ENCODE measurements around the gene KLLN. TPM values are rescaled to one million over a fixed set of nuclear protein-coding genes. Genes with fewer than 3 reads are reported as not detected.

Gene KLLN
- total and polyA plus RNA-seq, 2 of the 8 experiments (the other 6 are each of a cell fraction or from before 2014, with no cell fraction given) = 0.24 to 0.73 TPM

DNA sequence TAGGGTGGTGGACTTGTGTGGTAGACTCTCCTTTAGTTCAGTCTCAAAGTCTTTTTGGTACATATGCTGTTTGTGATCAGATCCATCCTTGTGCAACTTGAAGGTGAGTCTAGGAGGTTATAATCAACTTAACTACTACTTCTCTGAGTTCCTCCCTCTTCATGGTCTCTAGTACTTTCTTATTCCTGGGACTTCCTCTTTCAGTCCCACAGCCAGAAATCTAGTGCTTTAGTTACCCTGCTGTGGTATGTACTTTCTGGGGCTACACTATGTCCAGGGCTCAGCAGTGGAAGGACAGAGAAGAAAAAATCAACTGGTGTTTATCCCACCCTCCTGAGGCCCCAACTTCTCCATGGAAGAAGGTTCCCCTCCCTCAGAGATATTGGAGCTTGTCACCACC lies 25.9 kb downstream of the KLLN start:
- FAIRE-seq = no peak
- TF ChIP-seq ZNF274 (IDR thresholded peaks at IDR 0.05; ENCODE audit: borderline replicate concordance, extremely low read depth, low read length) (no peak), SIN3A (conservative IDR thresholded peaks at IDR 0.05 in 1 of 2, IDR thresholded peaks at IDR 0.05 in 1 of 2; ENCODE audit: low read depth in 1 of 2, low read length in 2 of 2) (no peak), CHD1 (IDR thresholded peaks at IDR 0.05; ENCODE audit: low read depth, low read length) (no peak), KDM1A (IDR thresholded peaks at IDR 0.05; ENCODE audit: borderline replicate concordance, low read length) (no peak), RFX5 (IDR thresholded peaks at IDR 0.05; ENCODE audit: borderline replicate concordance, low read depth, low read length) (no peak), BRCA1 (IDR thresholded peaks at IDR 0.05; ENCODE audit: low read depth, low read length) (no peak), CHD2 (IDR thresholded peaks at IDR 0.05; ENCODE audit: low read length) (no peak), SIRT6 (IDR thresholded peaks at IDR 0.05; ENCODE audit: low read length) (no peak), EP300 (IDR thresholded peaks at IDR 0.05; ENCODE audit: borderline replicate concordance in 1 of 2, low read depth in 2 of 2, low read length in 2 of 2) (no peak), SP4 (IDR thresholded peaks at IDR 0.05; ENCODE audit: low read length) (no peak), GABPA (IDR thresholded peaks at IDR 0.05; ENCODE audit: borderline replicate concordance, insufficient read depth, low read length) (no peak)
- TF ChIP-seq, protein P1, sequence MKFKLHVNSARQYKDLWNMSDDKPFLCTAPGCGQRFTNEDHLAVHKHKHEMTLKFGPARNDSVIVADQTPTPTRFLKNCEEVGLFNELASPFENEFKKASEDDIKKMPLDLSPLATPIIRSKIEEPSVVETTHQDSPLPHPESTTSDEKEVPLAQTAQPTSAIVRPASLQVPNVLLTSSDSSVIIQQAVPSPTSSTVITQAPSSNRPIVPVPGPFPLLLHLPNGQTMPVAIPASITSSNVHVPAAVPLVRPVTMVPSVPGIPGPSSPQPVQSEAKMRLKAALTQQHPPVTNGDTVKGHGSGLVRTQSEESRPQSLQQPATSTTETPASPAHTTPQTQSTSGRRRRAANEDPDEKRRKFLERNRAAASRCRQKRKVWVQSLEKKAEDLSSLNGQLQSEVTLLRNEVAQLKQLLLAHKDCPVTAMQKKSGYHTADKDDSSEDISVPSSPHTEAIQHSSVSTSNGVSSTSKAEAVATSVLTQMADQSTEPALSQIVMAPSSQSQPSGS (IDR thresholded peaks at IDR 0.05; ENCODE audit: low read length) = no peak
- TF ChIP-seq, protein P2, sequence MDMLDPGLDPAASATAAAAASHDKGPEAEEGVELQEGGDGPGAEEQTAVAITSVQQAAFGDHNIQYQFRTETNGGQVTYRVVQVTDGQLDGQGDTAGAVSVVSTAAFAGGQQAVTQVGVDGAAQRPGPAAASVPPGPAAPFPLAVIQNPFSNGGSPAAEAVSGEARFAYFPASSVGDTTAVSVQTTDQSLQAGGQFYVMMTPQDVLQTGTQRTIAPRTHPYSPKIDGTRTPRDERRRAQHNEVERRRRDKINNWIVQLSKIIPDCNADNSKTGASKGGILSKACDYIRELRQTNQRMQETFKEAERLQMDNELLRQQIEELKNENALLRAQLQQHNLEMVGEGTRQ (IDR thresholded peaks at IDR 0.05; ENCODE audit: low read length) = no peak

More for the DNA sequence above, 25.9 kb downstream of the KLLN start:
- H4K8ac ChIP-seq (ENCODE audit: extremely low read depth, insufficient read depth, low read length) = no peak overlapping the region
- H4K5ac ChIP-seq (ENCODE audit: insufficient read length, low read depth, low read length) = no peak overlapping the region
- no peaks in the 10 kb centered on the region for H3K27me3 ChIP-seq (replicated peaks in 1 of 4; ENCODE audit: control insufficient read depth in 3 of 4, extremely low read depth in 1 of 4, insufficient read depth in 3 of 4, low read length in 3 of 4)
- H3K79me1 ChIP-seq (ENCODE audit: low read depth, low read length) = no peaks in the 10 kb centered on the region
- no peaks in the 10 kb centered on the region for H4K20me1 ChIP-seq (replicated peaks in 1 of 2; ENCODE audit: control insufficient read depth in 1 of 2, insufficient read depth in 2 of 2, low read length in 2 of 2)
- H2AFZ ChIP-seq (ENCODE audit: low read length) = no peak overlapping the region
- H3K4me2 ChIP-seq (ENCODE audit: insufficient read depth in 1 of 2, low read depth in 2 of 2, low read length in 2 of 2) = no peak overlapping the region
- no peak for DNase-seq (ENCODE audit: low read depth in 1 of 2, low spot score in 2 of 2)
- no peak overlapping the region for H3K56ac ChIP-seq (replicated peaks; ENCODE audit: insufficient read length, low read depth, low read length)
- no peak overlapping the region for H4K91ac ChIP-seq (replicated peaks; ENCODE audit: insufficient read length, low read length)
- H2BK120ac ChIP-seq (replicated peaks; ENCODE audit: low read depth, low read length) = no peak overlapping the region
- H3K14ac ChIP-seq (ENCODE audit: insufficient read length) = no peak overlapping the region
- no peak overlapping the region for H2BK15ac ChIP-seq (ENCODE audit: low read length)
- H3K36me3 ChIP-seq (ENCODE audit: control insufficient read depth in 2 of 4, insufficient read depth in 4 of 4, low read length in 3 of 4) = no peaks in the 10 kb centered on the region
- ChIA-PET POLR2A (ENCODE audit: partially characterized antibody) (no interaction called here), CTCF (ENCODE audit: partially characterized antibody) (no interaction called here)
- H3K23me2 ChIP-seq (ENCODE audit: low read depth, low read length) = no peaks in the 10 kb centered on the region
- H3K23ac ChIP-seq (ENCODE audit: insufficient read length) = no peak overlapping the region
- no peak overlapping the region for H2BK12ac ChIP-seq (ENCODE audit: low read depth, low read length)
- H3K4me3 ChIP-seq (ENCODE audit: extremely low read depth in 1 of 4, insufficient read depth in 2 of 4, low read depth in 3 of 4, low read length in 4 of 4) = no peak overlapping the region
- H3K18ac ChIP-seq (ENCODE audit: extremely low read depth, low read length) = no peak overlapping the region
- no peaks in the 10 kb centered on the region for H3K4me1 ChIP-seq (replicated peaks in 1 of 4; ENCODE audit: control insufficient read depth in 3 of 4, insufficient read depth in 4 of 4, low read length in 3 of 4)
- no peak overlapping the region for H3K27ac ChIP-seq (ENCODE audit: low read depth, low read length)
- H3K9ac ChIP-seq (replicated peaks in 1 of 4; ENCODE audit: extremely low read depth in 1 of 4, low read depth in 3 of 4, low read length in 3 of 4) = no peak overlapping the region
- no peak overlapping the region for H3K4ac ChIP-seq (replicated peaks; ENCODE audit: insufficient read length, low read depth, low read length)
- H2AK5ac ChIP-seq (ENCODE audit: low read depth, low read length) = no peak overlapping the region
- H2BK20ac ChIP-seq (ENCODE audit: low read length) = no peak overlapping the region
- H3K79me2 ChIP-seq (ENCODE audit: control insufficient read depth in 1 of 2, insufficient read depth in 2 of 2, low read length in 2 of 2) = no peaks in the 10 kb centered on the region
- H3K9me3 ChIP-seq (ENCODE audit: insufficient read depth in 2 of 2, low read depth in 1 of 2, low read length in 1 of 2) = no peaks in the 10 kb centered on the region
- no peak overlapping the region for H2BK5ac ChIP-seq (ENCODE audit: low read depth, low read length)
